B cell (primary cell): Measurements from ENCODE around the gene ZC3H15. TPM values are rescaled to one million over a fixed set of nuclear protein-coding genes. Genes with fewer than 3 reads are reported as not detected.

Source experiments
- ATAC-seq: fragments of 200-7000 bp; cut with Tn5 transposase; one replicate; pipeline ENCODE4 v1.10.0; 2021; ENCODE audit warnings: low read depth, mild to moderate bottlenecking, moderate number of reproducible peaks, moderate library complexity
- CTCF ChIA-PET: fragments of 350-600 bp; sonication (Branson Sonifier 250); formaldehyde crosslinking; loops from one replicate; lab custom pipeline; 2021; ENCODE audit warnings: antibody characterized with exemption, inconsistent platforms; lab: Charles Lee
- POLR2A ChIA-PET: fragments of 350-600 bp; sonication (Branson Sonifier 250); formaldehyde crosslinking; loops from one replicate; lab custom pipeline; 2021; ENCODE audit warnings: antibody characterized with exemption; lab: Charles Lee
- DNase-seq: peaks from one replicate; pipeline ENCODE4 v3.0.0; 2013
- H2AFZ ChIP-seq: 2 replicates; pipeline ENCODE4 v1.6.1; 2012; ENCODE audit warnings: mild to moderate bottlenecking, low read depth, low read length; ENCODE audit not compliant: insufficient read depth, poor library complexity, severe bottlenecking
- H3K27ac ChIP-seq, 2 donors: 1 replicate in 1 of 2; 2 replicates in 1 of 2; pipeline ENCODE4 v1.5.1; 2012 to 2013; ENCODE audit warnings: low read length in 2 of 2, mild to moderate bottlenecking in 2 of 2, moderate library complexity in 1 of 2
- H3K27me3 ChIP-seq, 4 experiments: fragments of 200-600 bp in 1 of 4; sonication (generic) in 1 of 4; replicated peaks in 1 of 4; 1 replicate in 2 of 4; 2 replicates in 2 of 4; pipeline versions ENCODE4 v1.6.1 to v1.7.0; 2013 to 2016; ENCODE audit warnings: low read length in 3 of 4, mild to moderate bottlenecking in 2 of 4, mixed read lengths in 1 of 4, moderate library complexity in 1 of 4; ENCODE audit not compliant: insufficient read depth in 4 of 4, control insufficient read depth in 3 of 4; ENCODE audit errors: control extremely low read depth in 1 of 4
- H3K36me3 ChIP-seq, 2 experiments: replicated peaks in 1 of 2; 1 replicate in 1 of 2; 2 replicates in 1 of 2; pipeline versions ENCODE4 v1.6.1 to v1.7.1; 2013; ENCODE audit warnings: low read length in 1 of 2; ENCODE audit not compliant: insufficient read depth in 2 of 2, control insufficient read depth in 1 of 2; ENCODE audit errors: control extremely low read depth in 1 of 2, extremely low read depth in 1 of 2
- H3K4me1 ChIP-seq, 2 donors: fragments of 200-600 bp in 1 of 2; sonication (generic) in 1 of 2; 1 replicate in 1 of 2; 2 replicates in 1 of 2; pipeline versions ENCODE4 v1.5.1 to v1.6.1; 2013 to 2017; ENCODE audit warnings: low read length in 2 of 2; ENCODE audit not compliant: control insufficient read depth in 2 of 2, insufficient read depth in 2 of 2
- H3K4me2 ChIP-seq: replicated peaks from 2 replicates; pipeline ENCODE3; 2012; ENCODE audit warnings: mild to moderate bottlenecking, low read depth, low read length; ENCODE audit not compliant: poor library complexity, severe bottlenecking
- H3K4me3 ChIP-seq, 5 experiments: fragments of 200-600 bp in 1 of 5; sonication (generic) in 1 of 5; 1 replicate in 3 of 5; 2 replicates in 2 of 5; pipeline versions ENCODE4 v1.5.1 to v1.7.0; 2011 to 2016; ENCODE audit warnings: low read length in 4 of 5, mild to moderate bottlenecking in 4 of 5, low read depth in 2 of 5, control low read depth in 1 of 5, moderate library complexity in 1 of 5; ENCODE audit not compliant: insufficient read depth in 1 of 5; ENCODE audit errors: control extremely low read depth in 1 of 5, extremely low read depth in 1 of 5
- H3K79me2 ChIP-seq: fragments of 200-600 bp; sonication (generic); one replicate; pipeline ENCODE4 v1.6.0; 2016; ENCODE audit warnings: low read length; ENCODE audit not compliant: control insufficient read depth, insufficient read depth
- H3K9ac ChIP-seq: fragments of 200-600 bp; sonication (generic); 2 replicates; pipeline ENCODE4 v1.6.1; 2017; ENCODE audit warnings: mild to moderate bottlenecking, low read length, moderate library complexity
- H3K9me3 ChIP-seq, 3 donors: one replicate each; pipeline versions ENCODE4 v1.6.1 to v1.7.1; 2013; ENCODE audit warnings: low read length in 2 of 3; ENCODE audit not compliant: control insufficient read depth in 2 of 3, insufficient read depth in 1 of 3; ENCODE audit errors: control extremely low read depth in 1 of 3
- H4K20me1 ChIP-seq: 2 replicates; pipeline ENCODE4 v1.6.0; 2012; ENCODE audit warnings: mild to moderate bottlenecking, low read length; ENCODE audit not compliant: insufficient read depth, control insufficient read depth, poor library complexity, severe bottlenecking
- H3K27ac Mint-ChIP-seq: one replicate; pipeline ENCODE4 v1.8.0; 2021; ENCODE audit warnings: mixed read lengths
- H3K27me3 Mint-ChIP-seq: one replicate; pipeline ENCODE4 v1.8.0; 2021; ENCODE audit warnings: mixed read lengths
- H3K4me1 Mint-ChIP-seq: one replicate; pipeline ENCODE4 v1.8.0; 2021; ENCODE audit warnings: mixed read lengths
- H3K4me3 Mint-ChIP-seq: one replicate; pipeline ENCODE4 v1.8.0; 2021; ENCODE audit warnings: mixed read lengths
- H3K9me3 Mint-ChIP-seq: one replicate; pipeline ENCODE4 v1.8.0; 2022; ENCODE audit warnings: mixed read lengths; ENCODE audit not compliant: insufficient read depth
- CTCF ChIP-seq: fragments of 200-600 bp; IDR thresholded peaks from one replicate; pipeline ENCODE4 v1.8.0; 2022; ENCODE audit warnings: antibody characterized with exemption, mild to moderate bottlenecking
- EZH2 ChIP-seq: IDR thresholded peaks from 2 replicates; pipeline ENCODE4 v1.6.1; 2012; ENCODE audit warnings: borderline replicate concordance, low read depth, mild to moderate bottlenecking, moderate library complexity, low read length; ENCODE audit not compliant: insufficient read depth, poor library complexity, severe bottlenecking
- WGBS: methylation state at CpG from one replicate; pipeline ENCODE4 v1.1.5; 2013; ENCODE audit warnings: missing lambda C conversion rate; ENCODE audit not compliant: insufficient coverage; 5-methylcytosine and 5-hydroxymethylcytosine counted together
- intact Hi-C: fragments of 100-400 bp; cut with micrococcal nuclease; formaldehyde crosslinking; loops from one replicate; pipeline ENCODE4 v1.10.0; 2022
- polyA plus RNA-seq: library from polyadenylated mRNA; depleted of rRNA; stranded (reverse); fragments of >200 nt; gene quantifications from 2 replicates; pipeline ENCODE4 v1.2.3, GENCODE V29; 2012
- total RNA-seq, 2 donors: library from RNA; stranded (reverse); fragments of 120-200 nt in 1 of 2; gene quantifications; 1 replicate in 1 of 2; 2 replicates in 1 of 2; pipeline versions ENCODE4 v1.2.3 to v1.2.4, GENCODE V29; 2013 to 2022

The ZC3H15 gene
- total and polyA plus RNA-seq, 2 donors (not counting 1 experiment from before 2014, with no cell fraction given): 29.6 to 61.4 TPM

- POLR2A ChIA-PET: no interaction called here
- no peak for TF ChIP-seq CTCF
Measured at GRCh38 chr2:186526281-186526680, 40.2 kb downstream of the ZC3H15 start.

GRCh38 chr2:186530314-186530713 lies 44.3 kb downstream of the ZC3H15 start:
- no peak overlapping the region for H3K4me3 ChIP-seq
- no peaks in the 10 kb centered on the region for H3K4me1 ChIP-seq
- Mint-ChIP-seq H3K27me3 (no peaks in the 10 kb centered on the region), H3K9me3 (no peaks in the 10 kb centered on the region), H3K4me3 (no peak overlapping the region), H3K27ac (no peak overlapping the region), H3K4me1 (no peaks in the 10 kb centered on the region)
- no peaks in the 10 kb centered on the region for H3K79me2 ChIP-seq
- no peaks in the 10 kb centered on the region for H3K27me3 ChIP-seq
- DNase-seq: no peak
- no peaks in the 10 kb centered on the region for H3K36me3 ChIP-seq
- intact Hi-C loops: no loop called here
- no peak overlapping the region for H2AFZ ChIP-seq
- H3K27ac ChIP-seq: no peak overlapping the region
- no peak overlapping the region for H3K9ac ChIP-seq
- CTCF ChIA-PET: no interaction called here
- no peaks in the 10 kb centered on the region for H3K9me3 ChIP-seq
- no peaks in the 10 kb centered on the region for H4K20me1 ChIP-seq
- ATAC-seq: no peak
- H3K4me2 ChIP-seq: no peak overlapping the region
- TF ChIP-seq EZH2 (no peak), CTCF (no peak)
- POLR2A ChIA-PET: no interaction called here
- no CpG with 5 or more reads among the region's 3 CpGs for WGBS

More at GRCh38 chr2:186526281-186526680, 40.2 kb downstream of the ZC3H15 start:
- WGBS: no CpG with 5 or more reads among the region's 2 CpGs
- intact Hi-C loops: no loop called here
- Histone ChIP-seq H3K27me3 (no peaks in the 10 kb centered on the region), H3K79me2 (no peaks in the 10 kb centered on the region), H3K36me3 (peaks cover 0 to 2% of the 10 kb centered on the region in 2 experiments), H3K4me1 (no peaks in the 10 kb centered on the region), H3K4me3 (no peak overlapping the region), H3K9ac (no peak overlapping the region), H4K20me1 (no peaks in the 10 kb centered on the region), H3K9me3 (no peaks in the 10 kb centered on the region), H3K27ac (no peak overlapping the region), H2AFZ (no peak overlapping the region), H3K4me2 (no peak overlapping the region)
- Mint-ChIP-seq H3K27me3 (no peaks in the 10 kb centered on the region), H3K4me1 (no peaks in the 10 kb centered on the region), H3K4me3 (no peak overlapping the region), H3K9me3 (no peaks in the 10 kb centered on the region), H3K27ac (no peak overlapping the region)
- CTCF ChIA-PET: no interaction called here
- ATAC-seq: no peak
- no peak for DNase-seq
